HL-60 (cell line): ENCODE data around the gene SNX6.

ENCODE experiments used
- POLR2AphosphoS5 ChIP-seq: IDR thresholded peaks from 2 replicates; pipeline ENCODE4 v1.6.1; 2012; ENCODE audit warnings: low read depth
- TF ChIP-seq, protein P1 (sequence below): IDR thresholded peaks from one replicate; pipeline ENCODE4 v1.5.1; 2011; ENCODE audit warnings: low read length, control low read depth, inconsistent platforms; ENCODE audit not compliant: insufficient read depth
- TF ChIP-seq, protein P2 (sequence below): IDR thresholded peaks from 2 replicates; pipeline ENCODE4 v1.6.1; 2012; ENCODE audit warnings: low read depth; ENCODE audit not compliant: insufficient replicate concordance

DNA sequence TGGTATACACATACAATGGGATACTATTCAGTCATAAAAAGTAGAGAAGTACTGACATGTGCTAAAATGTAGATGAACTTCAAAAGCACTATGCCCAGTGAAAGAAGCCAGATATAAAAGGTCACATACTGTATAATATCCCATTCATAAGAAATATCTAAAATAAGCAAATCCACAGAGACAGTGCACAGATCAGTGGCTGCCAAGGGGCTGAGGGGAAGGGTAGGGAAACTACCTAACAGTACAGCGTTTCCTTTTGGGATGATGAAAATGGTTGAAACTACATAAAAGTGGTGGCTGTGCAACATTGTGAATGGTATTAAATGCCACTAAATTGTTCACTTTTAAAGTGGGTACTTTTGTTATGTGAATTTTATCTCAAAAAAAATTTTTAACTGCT is 102.4 kb downstream of the SNX6 start:
- TF ChIP-seq, protein P1, sequence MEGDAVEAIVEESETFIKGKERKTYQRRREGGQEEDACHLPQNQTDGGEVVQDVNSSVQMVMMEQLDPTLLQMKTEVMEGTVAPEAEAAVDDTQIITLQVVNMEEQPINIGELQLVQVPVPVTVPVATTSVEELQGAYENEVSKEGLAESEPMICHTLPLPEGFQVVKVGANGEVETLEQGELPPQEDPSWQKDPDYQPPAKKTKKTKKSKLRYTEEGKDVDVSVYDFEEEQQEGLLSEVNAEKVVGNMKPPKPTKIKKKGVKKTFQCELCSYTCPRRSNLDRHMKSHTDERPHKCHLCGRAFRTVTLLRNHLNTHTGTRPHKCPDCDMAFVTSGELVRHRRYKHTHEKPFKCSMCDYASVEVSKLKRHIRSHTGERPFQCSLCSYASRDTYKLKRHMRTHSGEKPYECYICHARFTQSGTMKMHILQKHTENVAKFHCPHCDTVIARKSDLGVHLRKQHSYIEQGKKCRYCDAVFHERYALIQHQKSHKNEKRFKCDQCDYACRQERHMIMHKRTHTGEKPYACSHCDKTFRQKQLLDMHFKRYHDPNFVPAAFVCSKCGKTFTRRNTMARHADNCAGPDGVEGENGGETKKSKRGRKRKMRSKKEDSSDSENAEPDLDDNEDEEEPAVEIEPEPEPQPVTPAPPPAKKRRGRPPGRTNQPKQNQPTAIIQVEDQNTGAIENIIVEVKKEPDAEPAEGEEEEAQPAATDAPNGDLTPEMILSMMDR = no peak
- TF ChIP-seq POLR2AphosphoS5 = no peak
- TF ChIP-seq, protein P2, sequence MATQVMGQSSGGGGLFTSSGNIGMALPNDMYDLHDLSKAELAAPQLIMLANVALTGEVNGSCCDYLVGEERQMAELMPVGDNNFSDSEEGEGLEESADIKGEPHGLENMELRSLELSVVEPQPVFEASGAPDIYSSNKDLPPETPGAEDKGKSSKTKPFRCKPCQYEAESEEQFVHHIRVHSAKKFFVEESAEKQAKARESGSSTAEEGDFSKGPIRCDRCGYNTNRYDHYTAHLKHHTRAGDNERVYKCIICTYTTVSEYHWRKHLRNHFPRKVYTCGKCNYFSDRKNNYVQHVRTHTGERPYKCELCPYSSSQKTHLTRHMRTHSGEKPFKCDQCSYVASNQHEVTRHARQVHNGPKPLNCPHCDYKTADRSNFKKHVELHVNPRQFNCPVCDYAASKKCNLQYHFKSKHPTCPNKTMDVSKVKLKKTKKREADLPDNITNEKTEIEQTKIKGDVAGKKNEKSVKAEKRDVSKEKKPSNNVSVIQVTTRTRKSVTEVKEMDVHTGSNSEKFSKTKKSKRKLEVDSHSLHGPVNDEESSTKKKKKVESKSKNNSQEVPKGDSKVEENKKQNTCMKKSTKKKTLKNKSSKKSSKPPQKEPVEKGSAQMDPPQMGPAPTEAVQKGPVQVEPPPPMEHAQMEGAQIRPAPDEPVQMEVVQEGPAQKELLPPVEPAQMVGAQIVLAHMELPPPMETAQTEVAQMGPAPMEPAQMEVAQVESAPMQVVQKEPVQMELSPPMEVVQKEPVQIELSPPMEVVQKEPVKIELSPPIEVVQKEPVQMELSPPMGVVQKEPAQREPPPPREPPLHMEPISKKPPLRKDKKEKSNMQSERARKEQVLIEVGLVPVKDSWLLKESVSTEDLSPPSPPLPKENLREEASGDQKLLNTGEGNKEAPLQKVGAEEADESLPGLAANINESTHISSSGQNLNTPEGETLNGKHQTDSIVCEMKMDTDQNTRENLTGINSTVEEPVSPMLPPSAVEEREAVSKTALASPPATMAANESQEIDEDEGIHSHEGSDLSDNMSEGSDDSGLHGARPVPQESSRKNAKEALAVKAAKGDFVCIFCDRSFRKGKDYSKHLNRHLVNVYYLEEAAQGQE = no peak
